ENCODE results near the gene PLB1. TPM values are rescaled to one million over a fixed set of nuclear protein-coding genes. Genes with fewer than 3 reads are reported as not detected.
"Not testable (repeated sequence)": the region's sequence is repeated elsewhere in the genome, so short reads cannot be mapped to it uniquely, and the experiment has no call there.

PLB1 gene
- total RNA-seq, 2 donors from 2014 or later = 2.8 to 6.2 TPM

- intact Hi-C loops (cut with DNase I) = no loop called here
- DNase-seq (no peak), ATAC-seq (no peak)
Observed at GRCh38 chr2:28648671-28649395, 153.0 kb downstream of the PLB1 start.

- no peak for DNase-seq
- ATAC-seq = peak in 1 of 2 donors; percentile 45
- intact Hi-C loops (cut with DNase I) = no loop called here
Observed at GRCh38 chr2:28649481-28650265, 153.8 kb downstream of the PLB1 start.

GRCh38 chr2:28650266-28650584 lies 154.4 kb downstream of the PLB1 start:
- intact Hi-C loops (cut with DNase I) = no loop called here
- DNase-seq (no peak), ATAC-seq (no peak)

GRCh38 chr2:28652217-28652616 lies 156.4 kb downstream of the PLB1 start:
- ATAC-seq = no peak
- DNase-seq = no peak
- intact Hi-C loops (cut with DNase I) = no loop called here

GRCh38 chr2:28653892-28654662 lies 158.2 kb downstream of the PLB1 start:
- DNase-seq = no peak
- ATAC-seq = no peak
- intact Hi-C loops (cut with DNase I) = no loop called here

- DNase-seq = no peak
- ATAC-seq = peak; percentile 27 to 88
- intact Hi-C loops (cut with DNase I) = no loop called here
Observed at GRCh38 chr2:28654663-28655320, 158.9 kb downstream of the PLB1 start.

- intact Hi-C loops (cut with DNase I) = no loop called here
- DNase-seq = no peak
- no peak for ATAC-seq
Observed at GRCh38 chr2:28656937-28657615, 161.2 kb downstream of the PLB1 start.

GRCh38 chr2:28658369-28658768 lies 162.5 kb downstream of the PLB1 start:
- DNase-seq = no peak
- intact Hi-C loops (cut with DNase I) = no loop called here
- no peak for ATAC-seq

GRCh38 chr2:28659127-28659526 lies 163.3 kb downstream of the PLB1 start:
- intact Hi-C loops (cut with DNase I) = no loop called here
- DNase-seq (no peak), ATAC-seq (no peak)

GRCh38 chr2:28661589-28662001 lies 165.7 kb downstream of the PLB1 start:
- peak; percentile 58 to 76 for ATAC-seq
- peak; percentile 75 for DNase-seq
- intact Hi-C loops (cut with DNase I) = no loop called here

GRCh38 chr2:28662044-28662443 lies 166.2 kb downstream of the PLB1 start:
- DNase-seq = no peak
- intact Hi-C loops (cut with DNase I) = no loop called here

GRCh38 chr2:28662468-28663181 lies 166.8 kb downstream of the PLB1 start:
- ATAC-seq (peak; percentile 7 to 13), DNase-seq (peak; percentile 54)
- intact Hi-C loops (cut with DNase I) = no loop called here

More at GRCh38 chr2:28662044-28662443, 166.2 kb downstream of the PLB1 start:
- peak in 1 of 2 donors; percentile 12 for ATAC-seq

- DNase-seq = no peak
- peak in 1 of 2 donors; percentile 16 for ATAC-seq
- intact Hi-C loops (cut with DNase I) = no loop called here
Observed at GRCh38 chr2:28663359-28663758, 167.5 kb downstream of the PLB1 start.

GRCh38 chr2:28664120-28664842 lies 168.4 kb downstream of the PLB1 start:
- no peak for DNase-seq
- peak; percentile 49 to 69 for ATAC-seq
- intact Hi-C loops (cut with DNase I) = no loop called here

- intact Hi-C loops (cut with DNase I) = no loop called here
- ATAC-seq (peak; percentile 75 to 81), DNase-seq (peak; percentile 80)
Observed at GRCh38 chr2:28665041-28665704, 169.3 kb downstream of the PLB1 start.

GRCh38 chr2:28665811-28666377 lies 170.0 kb downstream of the PLB1 start:
- ATAC-seq; intact Hi-C loops (cut with DNase I); DNase-seq: not testable (repeated sequence)

Data from left cardiac atrium (tissue), 4 donors.